SKM-1 (cell line): Measurements from ENCODE around the gene PLXNA2.

ENCODE experiments used
- DNase-seq: peaks from one replicate; lab custom pipeline; 2025; ENCODE audit not compliant: unreplicated experiment; lab: John Stamatoyannopoulos, UW

The PLXNA2 gene

GRCh38 chr1:208122612-208123358 is 121.4 kb downstream of the PLXNA2 start:
- peak; percentile 60 for DNase-seq

GRCh38 chr1:208121813-208122364 is 122.3 kb downstream of the PLXNA2 start:
- DNase-seq = no peak

- DNase-seq = no peak
Measured at GRCh38 chr1:208120431-208120790, 123.8 kb downstream of the PLXNA2 start.

- peak; percentile 30 for DNase-seq
Measured at GRCh38 chr1:208118841-208119606, 125.2 kb downstream of the PLXNA2 start.

GRCh38 chr1:208118306-208118705 is 125.9 kb downstream of the PLXNA2 start:
- DNase-seq = no peak

- no peak for DNase-seq
Measured at GRCh38 chr1:208117826-208118225, 126.4 kb downstream of the PLXNA2 start.

GRCh38 chr1:208117409-208117808 is 126.8 kb downstream of the PLXNA2 start:
- no peak for DNase-seq

GRCh38 chr1:208115924-208116640 is 128.1 kb downstream of the PLXNA2 start:
- no peak for DNase-seq

- no peak for DNase-seq
Measured at GRCh38 chr1:208113011-208113410, 131.2 kb downstream of the PLXNA2 start.

- DNase-seq = no peak
Measured at GRCh38 chr1:208112401-208112800, 131.8 kb downstream of the PLXNA2 start.

- DNase-seq = no peak
Measured at GRCh38 chr1:208111646-208112190, 132.5 kb downstream of the PLXNA2 start.

- no peak for DNase-seq
Measured at GRCh38 chr1:208110296-208110695, 133.9 kb downstream of the PLXNA2 start.

GRCh38 chr1:208108646-208109330 is 135.4 kb downstream of the PLXNA2 start:
- no peak for DNase-seq

GRCh38 chr1:208108213-208108608 is 136.0 kb downstream of the PLXNA2 start:
- no peak for DNase-seq

- DNase-seq = no peak
Measured at GRCh38 chr1:208107425-208108212, 136.6 kb downstream of the PLXNA2 start.

GRCh38 chr1:208106218-208106617 is 138.0 kb downstream of the PLXNA2 start:
- no peak for DNase-seq

GRCh38 chr1:208105756-208106155 is 138.4 kb downstream of the PLXNA2 start:
- no peak for DNase-seq

GRCh38 chr1:208103597-208104513 is 140.3 kb downstream of the PLXNA2 start:
- DNase-seq = no peak
